Activated CD8-positive, alpha-beta memory T cell treated with anti-CD3 and anti-CD28 coated beads for 36 hours (primary cell): Measurements from ENCODE around the gene ANO8. TPM values are rescaled to one million over a fixed set of nuclear protein-coding genes. Genes with fewer than 3 reads are reported as not detected.

Experiments
- CTCF ChIA-PET: fragments of 350-600 bp; sonication (Branson Sonifier 250); formaldehyde crosslinking; loops from one replicate; lab custom pipeline; 2021; ENCODE audit warnings: antibody characterized with exemption; lab: Charles Lee
- POLR2A ChIA-PET: fragments of 350-600 bp; sonication (Branson Sonifier 250); formaldehyde crosslinking; loops from one replicate; lab custom pipeline; 2021; ENCODE audit warnings: antibody characterized with exemption; lab: Charles Lee
- total RNA-seq, 2 experiments: library from RNA; stranded (reverse); gene quantifications; one replicate each; pipeline ENCODE4 v1.2.3, GENCODE V29; 2021

ANO8 gene
- total RNA-seq, 2 experiments from 2014 or later: 3.2 TPM

GRCh38 chr19:17283504-17283996 lies 51.1 kb downstream of the ANO8 start:
- POLR2A ChIA-PET: no interaction called here
- CTCF ChIA-PET: interaction anchor here (0.7 to 3.5 kb wide), 9 partner anchors 9 to 120 kb away, joined by 3 to 35 read pairs (median 5); partner anchors contain the start of gene BABAM1

DNA sequence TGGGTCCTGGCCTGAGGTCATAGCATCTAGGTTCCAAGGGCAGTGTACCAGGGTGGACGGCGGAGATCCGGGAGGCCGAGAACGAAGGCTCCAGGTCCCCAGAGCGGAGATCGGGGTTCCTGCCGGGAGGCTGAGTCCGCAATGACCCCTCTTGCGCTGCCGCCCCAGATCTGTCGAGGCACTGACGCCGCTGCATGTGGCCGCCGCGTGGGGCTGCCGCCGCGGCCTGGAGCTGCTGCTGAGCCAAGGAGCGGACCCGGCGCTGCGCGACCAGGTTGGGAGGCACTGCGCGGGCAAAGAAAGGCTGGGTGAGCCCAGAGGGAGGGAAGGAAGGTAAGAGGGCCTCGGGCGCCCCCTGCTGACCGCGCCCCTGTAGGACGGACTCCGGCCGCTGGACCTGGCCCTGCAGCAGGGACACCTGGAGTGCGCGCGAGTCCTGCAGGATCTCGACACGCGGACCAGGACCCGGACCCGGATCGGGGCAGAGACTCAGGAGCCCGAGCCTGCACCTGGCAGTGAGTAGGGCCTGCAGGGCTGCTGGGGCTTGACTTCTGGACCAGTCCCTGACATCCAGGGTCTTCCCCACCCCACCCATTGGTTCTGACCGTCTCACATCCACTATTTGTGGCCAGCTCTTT lies 52.0 kb downstream of the ANO8 start:
- CTCF ChIA-PET: interaction anchor here (0.5 to 3.5 kb wide), 23 partner anchors 9 to 215 kb away, joined by 3 to 35 read pairs (median 5); partner anchors contain the start of genes BABAM1 and MRPL34
- POLR2A ChIA-PET: no interaction called here

DNA sequence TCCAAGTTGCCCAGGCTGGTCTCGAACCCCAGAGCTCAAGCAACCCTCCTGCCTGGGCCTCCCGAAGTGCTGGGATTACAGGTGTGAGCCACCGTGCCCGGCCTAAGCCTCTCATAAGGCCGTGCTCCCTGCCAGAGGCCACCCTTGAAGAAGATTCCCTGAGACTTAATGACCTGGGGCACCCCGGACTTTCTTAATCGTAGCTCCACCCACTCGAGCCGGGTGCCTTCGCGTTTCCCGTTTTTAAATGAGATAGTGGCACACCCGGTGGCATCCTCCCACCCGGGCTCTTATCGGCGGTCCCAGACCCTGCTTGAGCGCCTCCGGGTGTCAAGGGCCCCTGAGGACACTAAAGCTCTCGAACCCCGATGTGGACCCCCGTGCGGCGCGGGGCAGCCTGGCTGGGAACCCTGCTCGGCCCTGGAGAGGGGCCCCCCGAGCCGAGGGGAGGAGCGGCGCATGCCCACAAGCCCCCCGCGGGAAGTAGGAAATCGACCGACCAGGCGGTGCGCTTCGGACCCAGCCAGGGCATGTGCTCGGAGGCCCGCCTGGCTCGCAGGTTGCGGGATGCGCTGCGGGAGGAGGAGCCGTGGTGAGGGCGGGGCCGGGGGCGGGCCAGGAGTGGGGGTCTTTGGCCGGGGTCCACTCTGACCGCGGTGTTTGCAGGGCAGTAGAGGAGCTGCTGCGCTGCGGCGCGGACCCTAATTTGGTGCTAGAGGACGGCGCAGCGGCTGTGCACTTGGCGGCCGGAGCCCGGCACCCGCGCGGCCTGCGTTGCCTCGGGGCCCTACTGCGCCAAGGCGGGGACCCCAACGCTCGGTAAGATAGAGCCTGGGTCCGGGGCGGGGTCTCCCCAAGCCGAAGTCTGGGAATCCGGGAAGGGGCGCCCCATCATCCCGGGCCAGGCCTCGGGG lies 53.0 kb downstream of the ANO8 start, which contains the start of gene ANKLE1:
Gene ANKLE1 (plus strand): TSS at position 511 of the 914 bp plus-strand sequence. CDS start 20 bp downstream, at position 531.
- ChIA-PET CTCF (interaction anchor here (0.6 to 3.5 kb wide), 24 partner anchors 8 to 1667 kb away, joined by 3 to 35 read pairs (median 5); partner anchors contain the start of genes BABAM1 and MRPL34), POLR2A (interaction anchor here (0.6 to 1.0 kb wide), 2 partner anchors 15 to 16 kb away, joined by 3 to 6 read pairs; no protein-coding TSS in a partner anchor)

GRCh38 chr19:17279436-17279835 lies 55.2 kb downstream of the ANO8 start:
- CTCF ChIA-PET: interaction anchor here (1.3 to 2.1 kb wide), 2 partner anchors 11 to 22 kb away, joined by 3 to 5 read pairs; no protein-coding TSS in a partner anchor

GRCh38 chr19:17275441-17276175 lies 59.0 kb downstream of the ANO8 start:
- ChIA-PET CTCF (interaction anchor here (0.6 kb wide), 1 partner anchor 28 kb away, joined by 3 read pairs; no protein-coding TSS in a partner anchor), POLR2A (no interaction called here)

More at GRCh38 chr19:17279436-17279835, 55.2 kb downstream of the ANO8 start:
- POLR2A ChIA-PET: interaction anchor here (0.9 kb wide), 2 partner anchors 17 to 204 kb away, joined by 3 to 8 read pairs; partner anchors contain the start of gene MYO9B

DNA sequence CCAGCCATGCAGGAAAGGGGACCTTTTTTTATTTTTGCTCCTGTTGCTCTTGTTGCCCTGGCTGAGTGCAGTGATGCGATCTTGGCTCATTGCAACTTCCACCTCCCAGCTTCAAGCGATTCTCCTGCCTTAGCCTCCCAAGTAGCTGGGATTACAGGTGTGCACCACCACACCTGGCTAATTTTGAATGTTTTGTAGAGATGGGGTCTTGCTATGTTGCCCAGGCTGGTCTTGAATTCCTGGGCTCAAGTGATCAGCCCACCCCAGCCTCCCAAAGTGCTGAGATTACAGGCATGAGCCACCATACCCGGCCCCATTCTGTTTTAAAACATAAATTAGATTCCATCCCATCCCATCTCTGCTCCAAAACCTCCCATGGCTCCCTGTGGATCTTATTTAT lies 59.8 kb downstream of the ANO8 start:
- POLR2A ChIA-PET: interaction anchor here (0.6 kb wide), 1 partner anchor 17 kb away, joined by 4 read pairs; no protein-coding TSS in a partner anchor
- CTCF ChIA-PET: interaction anchor here (0.6 kb wide), 1 partner anchor 29 kb away, joined by 3 read pairs; no protein-coding TSS in a partner anchor

Other genes with a start within 250 kb of the ANO8 start
- 10 to 100 TPM; 25.7 to 26.4 TPM for gene USE1, start 119.5 kb downstream of the ANO8 start, total RNA-seq
- 10 to 100 TPM; 20.4 to 22.9 TPM for gene OCEL1, start 108.6 kb downstream of the ANO8 start, total RNA-seq
- gene NR2F6, start 88.9 kb downstream of the ANO8 start, total RNA-seq: 10 to 100 TPM in 1 of 2 experiments, 1 to 10 TPM in 1; 9.7 to 10.3 TPM
- gene USHBP1, start 70.1 kb downstream of the ANO8 start, total RNA-seq: under 1 TPM in 1 of 2 experiments, not detected in 1; 0.06 TPM
- gene BABAM1, start 67.4 kb downstream of the ANO8 start, total RNA-seq: 100 to 1,000 TPM; 129 to 131 TPM
- 10 to 100 TPM; 20.6 to 21.0 TPM for gene ANKLE1, start 53.0 kb downstream of the ANO8 start, total RNA-seq
- gene ABHD8, start 31.4 kb downstream of the ANO8 start, total RNA-seq: 1 to 10 TPM; 4.9 to 5.6 TPM
- 100 to 1,000 TPM; 126 to 132 TPM for gene MRPL34, start 29.0 kb downstream of the ANO8 start, total RNA-seq
- gene DDA1, start 25.3 kb downstream of the ANO8 start, total RNA-seq: 10 to 100 TPM; 44.1 to 45.9 TPM
- gene GTPBP3, start 2.7 kb upstream of the ANO8 start, total RNA-seq: 10 to 100 TPM; 55.8 to 56.8 TPM
- not detected for gene PLVAP, start 42.5 kb upstream of the ANO8 start, total RNA-seq
- gene CCDC194, start 59.3 kb upstream of the ANO8 start, total RNA-seq: 1 to 10 TPM; 1.3 to 1.4 TPM
- 100 to 1,000 TPM; 121 to 126 TPM for gene BST2, start 70.8 kb upstream of the ANO8 start, total RNA-seq
- gene MVB12A, start 85.2 kb upstream of the ANO8 start, total RNA-seq: 10 to 100 TPM; 36.1 to 38.2 TPM
- not detected for gene TMEM221, start 113.8 kb upstream of the ANO8 start, total RNA-seq
- gene NXNL1, start 126.1 kb upstream of the ANO8 start, total RNA-seq: not detected
- gene SLC27A1, start 135.7 kb upstream of the ANO8 start, total RNA-seq: 1 to 10 TPM; 2.5 to 3.2 TPM
- 10 to 100 TPM; 57.9 to 61.9 TPM for gene PGLS, start 176.8 kb upstream of the ANO8 start, total RNA-seq
- gene COLGALT1, start 220.8 kb upstream of the ANO8 start, total RNA-seq: 100 to 1,000 TPM in 1 of 2 experiments, 10 to 100 TPM in 1; 97.2 to 100 TPM